Measurements from ENCODE around the gene TPPP2. TPM values are rescaled to one million over a fixed set of nuclear protein-coding genes. Genes with fewer than 3 reads are reported as not detected.

TPPP2 gene
- total RNA-seq, 4 donors from 2014 or later = not detected

DNA sequence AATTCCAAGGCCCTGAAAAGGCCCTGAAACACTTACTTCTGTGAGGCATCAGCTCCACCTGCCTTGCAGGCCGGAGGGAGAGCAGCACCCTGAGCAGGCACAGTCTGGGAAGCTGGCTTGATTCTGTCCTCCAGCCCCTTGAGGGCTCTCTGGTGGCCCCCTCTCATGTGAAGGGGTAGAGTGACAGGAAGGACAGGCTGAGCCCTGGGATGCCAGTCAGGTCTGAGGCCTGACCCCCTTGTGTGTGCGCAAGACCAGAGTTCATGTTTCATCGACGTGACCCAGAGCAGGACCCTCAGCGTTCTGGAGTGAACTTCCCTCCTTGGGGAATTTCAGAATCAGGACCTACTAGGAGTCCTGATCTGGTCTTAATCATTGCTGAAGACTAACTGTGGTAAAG is 28.9 kb downstream of the TPPP2 start:
- DNase-seq (ENCODE audit: low spot score) (no peak), ATAC-seq (ENCODE audit: low FRiP score) (no peak)
- no peak for TF ChIP-seq CTCF (IDR thresholded peaks at IDR 0.05)

GRCh38 chr14:21059842-21060613 is 30.0 kb downstream of the TPPP2 start:
- DNase-seq (ENCODE audit: low spot score) = no peak
- no peak for ATAC-seq (ENCODE audit: low FRiP score)
- TF ChIP-seq CTCF (IDR thresholded peaks at IDR 0.05) = no peak

DNA sequence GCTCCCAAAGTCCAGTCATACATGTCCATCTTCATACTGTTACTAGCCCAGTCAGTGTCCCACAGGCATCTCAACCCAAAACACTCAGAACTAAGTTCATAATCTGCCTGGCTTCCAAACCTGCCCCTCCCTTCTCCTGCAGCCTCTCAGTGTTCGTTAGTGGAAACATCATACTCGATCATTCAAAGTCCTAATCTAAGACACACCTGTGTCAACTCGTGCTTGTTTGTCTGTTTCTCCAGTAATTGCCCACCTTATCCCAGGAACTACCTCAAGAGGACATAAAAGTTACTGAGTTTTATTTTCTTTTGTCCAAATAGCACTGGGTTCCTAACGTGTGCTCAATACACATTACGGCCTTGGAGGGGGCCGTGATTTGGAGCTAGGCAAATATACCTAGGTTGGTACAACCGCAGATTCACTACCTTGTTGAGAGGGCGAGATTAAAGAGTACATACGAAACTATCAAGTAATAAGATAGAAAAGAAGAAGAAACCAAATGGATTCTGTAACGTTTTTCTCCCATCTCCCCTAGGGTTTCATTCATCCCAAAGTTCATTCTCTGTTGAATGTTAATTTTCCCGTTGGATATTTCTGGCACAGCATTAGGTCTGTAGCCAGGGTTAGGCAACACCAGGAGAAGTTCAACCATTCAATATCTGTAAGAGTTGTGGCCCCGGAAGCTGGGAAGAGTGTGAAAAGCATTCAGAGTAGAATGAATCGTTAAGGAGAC is 30.8 kb downstream of the TPPP2 start:
- ATAC-seq (ENCODE audit: low FRiP score) (no peak), DNase-seq (ENCODE audit: low spot score) (no peak)
- no peak for TF ChIP-seq CTCF (IDR thresholded peaks at IDR 0.05)

GRCh38 chr14:21061347-21061668 is 31.3 kb downstream of the TPPP2 start:
- no peak for ATAC-seq (ENCODE audit: low FRiP score)
- TF ChIP-seq CTCF (IDR thresholded peaks at IDR 0.05) = no peak
- no peak for DNase-seq (ENCODE audit: low spot score)

DNA sequence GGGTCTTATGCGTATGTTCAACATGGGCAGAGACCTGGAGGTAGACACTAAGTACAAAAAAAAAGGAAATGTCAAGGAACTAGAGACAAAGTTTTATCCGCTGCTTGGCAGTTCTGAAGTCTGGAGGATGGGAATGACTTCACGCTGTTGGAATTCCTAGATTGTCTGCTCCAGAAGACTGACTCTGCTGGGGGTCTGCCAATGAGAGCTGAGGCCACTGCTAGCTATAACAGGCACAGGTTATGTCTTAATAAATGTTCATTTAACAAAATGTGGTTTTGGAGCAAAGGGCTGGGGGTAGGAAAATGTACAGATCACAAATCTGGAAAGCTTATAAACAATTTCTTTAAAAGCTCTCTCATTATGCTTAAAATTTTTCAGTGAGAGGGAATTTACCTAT is 33.5 kb downstream of the TPPP2 start:
- ATAC-seq (ENCODE audit: low FRiP score) = peak; percentile 78
- no peak for DNase-seq (ENCODE audit: low spot score)
- no peak for TF ChIP-seq CTCF (IDR thresholded peaks at IDR 0.05)

GRCh38 chr14:21066882-21067502 is 37.0 kb downstream of the TPPP2 start:
- TF ChIP-seq CTCF (IDR thresholded peaks at IDR 0.05) = no peak
- DNase-seq (ENCODE audit: low spot score) (no peak), ATAC-seq (ENCODE audit: low FRiP score) (no peak)

Measured in omental fat pad (tissue), 4 donors.